Measurements from ENCODE around the gene VGLL3.
"Not testable (repeated sequence)": the region's sequence is repeated elsewhere in the genome, so short reads cannot be mapped to it uniquely, and the experiment has no call there.

Gene VGLL3, protein sequence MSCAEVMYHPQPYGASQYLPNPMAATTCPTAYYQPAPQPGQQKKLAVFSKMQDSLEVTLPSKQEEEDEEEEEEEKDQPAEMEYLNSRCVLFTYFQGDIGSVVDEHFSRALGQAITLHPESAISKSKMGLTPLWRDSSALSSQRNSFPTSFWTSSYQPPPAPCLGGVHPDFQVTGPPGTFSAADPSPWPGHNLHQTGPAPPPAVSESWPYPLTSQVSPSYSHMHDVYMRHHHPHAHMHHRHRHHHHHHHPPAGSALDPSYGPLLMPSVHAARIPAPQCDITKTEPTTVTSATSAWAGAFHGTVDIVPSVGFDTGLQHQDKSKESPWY

DNA sequence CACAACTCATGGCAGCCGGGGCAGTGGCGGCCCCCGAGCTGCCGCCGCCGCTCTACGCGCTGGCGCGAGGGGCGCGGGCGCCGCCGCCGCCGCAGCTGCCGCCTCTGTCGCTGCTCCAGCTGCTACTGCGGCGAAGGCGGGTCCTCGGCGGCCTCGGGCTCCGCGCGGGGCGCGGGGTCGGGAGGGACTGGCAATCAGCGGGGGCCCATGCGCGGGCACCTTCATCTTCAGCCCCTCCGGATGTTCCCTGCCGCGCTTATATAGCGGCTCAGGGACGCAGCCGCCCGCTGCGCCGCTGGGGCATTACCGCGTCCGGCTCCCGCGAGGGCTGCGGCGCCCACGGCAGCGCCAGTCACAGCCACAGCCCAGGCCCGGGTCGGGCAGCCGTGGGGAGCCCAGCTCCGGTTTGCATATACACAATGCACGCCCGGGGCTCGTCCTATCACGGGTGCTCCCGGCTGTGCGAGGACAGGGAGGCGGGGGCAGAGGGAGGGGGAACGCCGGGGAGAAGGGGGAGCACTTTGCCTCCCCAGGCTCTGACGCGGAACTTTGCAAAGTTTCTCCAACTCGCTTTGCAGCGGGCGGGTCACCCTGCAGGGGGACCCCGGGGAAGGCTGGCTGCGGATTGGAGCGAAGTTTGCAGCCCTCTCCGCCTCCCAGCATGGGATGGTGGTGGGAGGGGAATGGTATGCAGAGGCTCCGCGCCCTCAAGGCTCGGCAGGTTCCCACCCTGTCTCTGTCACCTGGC is at the start of gene VGLL3:
VGLL3 (minus strand) TSS at position 416 of the 748 bp plus-strand sequence; CDS start at position 10, 406 bp downstream.
- no peak for TF ChIP-seq ZFX (IDR thresholded peaks at IDR 0.05)
- no peak within 1 kb of the TSS for H3K27ac ChIP-seq

DNA sequence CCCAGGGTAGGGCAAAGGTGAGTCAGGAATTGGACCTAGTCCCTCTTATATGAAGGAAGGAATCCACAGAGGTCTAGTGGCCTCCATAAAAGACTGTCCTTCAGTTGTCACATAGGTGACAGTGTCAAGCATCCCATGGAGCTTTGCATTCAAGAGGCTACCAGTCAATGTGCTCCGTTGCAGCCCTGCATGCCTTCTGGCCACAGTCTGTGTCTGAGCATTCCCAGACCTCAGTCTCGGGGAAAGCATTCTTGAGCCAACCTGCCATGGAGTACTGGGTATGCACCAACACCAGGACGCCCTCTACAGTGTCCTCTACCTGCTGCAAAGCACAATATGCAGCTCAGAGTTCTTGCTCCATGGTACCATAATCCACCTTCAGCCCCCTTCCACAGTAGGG is 46.7 kb upstream of the VGLL3 start:
- TF ChIP-seq, protein P1, sequence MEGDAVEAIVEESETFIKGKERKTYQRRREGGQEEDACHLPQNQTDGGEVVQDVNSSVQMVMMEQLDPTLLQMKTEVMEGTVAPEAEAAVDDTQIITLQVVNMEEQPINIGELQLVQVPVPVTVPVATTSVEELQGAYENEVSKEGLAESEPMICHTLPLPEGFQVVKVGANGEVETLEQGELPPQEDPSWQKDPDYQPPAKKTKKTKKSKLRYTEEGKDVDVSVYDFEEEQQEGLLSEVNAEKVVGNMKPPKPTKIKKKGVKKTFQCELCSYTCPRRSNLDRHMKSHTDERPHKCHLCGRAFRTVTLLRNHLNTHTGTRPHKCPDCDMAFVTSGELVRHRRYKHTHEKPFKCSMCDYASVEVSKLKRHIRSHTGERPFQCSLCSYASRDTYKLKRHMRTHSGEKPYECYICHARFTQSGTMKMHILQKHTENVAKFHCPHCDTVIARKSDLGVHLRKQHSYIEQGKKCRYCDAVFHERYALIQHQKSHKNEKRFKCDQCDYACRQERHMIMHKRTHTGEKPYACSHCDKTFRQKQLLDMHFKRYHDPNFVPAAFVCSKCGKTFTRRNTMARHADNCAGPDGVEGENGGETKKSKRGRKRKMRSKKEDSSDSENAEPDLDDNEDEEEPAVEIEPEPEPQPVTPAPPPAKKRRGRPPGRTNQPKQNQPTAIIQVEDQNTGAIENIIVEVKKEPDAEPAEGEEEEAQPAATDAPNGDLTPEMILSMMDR (conservative IDR thresholded peaks at IDR 0.05), result no peak
- no peak for TF ChIP-seq ZFX (IDR thresholded peaks at IDR 0.05)
- H3K27ac ChIP-seq, result no peak overlapping the region

DNA sequence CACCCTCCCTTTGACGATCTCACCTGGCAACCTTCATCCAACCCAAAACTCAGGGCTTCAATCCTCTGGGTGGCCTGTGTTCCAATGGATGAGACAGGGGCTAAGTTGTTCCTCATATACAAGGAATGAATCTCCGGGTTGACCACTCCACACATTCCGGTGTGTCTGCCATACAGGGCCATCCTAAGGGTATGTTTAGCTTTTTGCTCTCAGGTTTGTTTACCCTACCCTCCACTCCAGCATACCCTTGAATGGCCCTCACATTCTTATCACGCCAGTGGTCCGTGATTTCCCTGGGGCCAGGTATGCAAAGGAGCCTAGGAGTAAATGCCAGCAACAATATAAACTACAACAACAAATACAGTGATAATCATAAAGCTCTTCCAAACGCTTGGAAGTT is 45.7 kb upstream of the VGLL3 start:
- no peak overlapping the region for H3K27ac ChIP-seq
- no peak for TF ChIP-seq ZFX (IDR thresholded peaks at IDR 0.05)
- TF ChIP-seq, protein P1 (conservative IDR thresholded peaks at IDR 0.05), result no peak

DNA sequence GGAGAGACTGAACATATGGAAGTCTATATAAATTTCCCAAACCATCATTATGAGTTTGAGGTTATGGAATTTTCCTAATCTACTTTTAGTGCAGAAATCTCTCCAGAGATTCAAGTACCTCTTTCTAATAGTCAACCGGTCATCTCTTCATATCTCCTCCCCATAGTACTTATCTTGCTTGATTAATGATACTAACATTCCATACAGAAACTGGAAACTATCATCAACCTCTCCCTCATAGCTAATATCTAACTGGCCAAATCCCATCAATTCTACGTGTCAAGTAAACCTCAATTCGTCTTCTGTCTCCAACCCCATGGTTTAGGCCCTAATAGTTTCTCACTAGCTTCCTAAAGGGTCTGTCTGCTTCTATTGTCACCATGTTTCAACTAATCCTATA is 44.4 kb upstream of the VGLL3 start:
- TF ChIP-seq ZFX (IDR thresholded peaks at IDR 0.05), result no peak
- TF ChIP-seq, protein P1 (conservative IDR thresholded peaks at IDR 0.05), result no peak
- H3K27ac ChIP-seq, result no peak overlapping the region

DNA sequence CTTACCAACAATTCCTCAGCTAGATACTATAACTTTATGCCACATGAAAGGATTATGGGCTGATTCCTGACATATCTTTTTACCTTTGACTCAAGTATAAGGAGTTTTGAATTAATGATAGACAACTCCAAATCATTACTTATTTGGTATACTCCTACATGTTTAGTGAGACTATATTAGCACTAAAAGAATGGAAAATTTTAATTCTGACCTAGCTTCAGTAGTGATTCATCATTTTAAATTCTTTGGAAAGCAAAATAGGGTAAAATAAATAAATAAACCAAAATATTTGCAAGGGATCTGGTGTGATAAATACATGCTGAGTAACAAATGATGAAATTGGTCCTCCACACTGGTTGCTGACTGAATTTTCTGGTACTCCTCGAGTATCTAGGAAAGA is 42.3 kb upstream of the VGLL3 start:
- TF ChIP-seq ZFX (IDR thresholded peaks at IDR 0.05), result no peak
- TF ChIP-seq, protein P1 (conservative IDR thresholded peaks at IDR 0.05), result no peak
- no peak overlapping the region for H3K27ac ChIP-seq

DNA sequence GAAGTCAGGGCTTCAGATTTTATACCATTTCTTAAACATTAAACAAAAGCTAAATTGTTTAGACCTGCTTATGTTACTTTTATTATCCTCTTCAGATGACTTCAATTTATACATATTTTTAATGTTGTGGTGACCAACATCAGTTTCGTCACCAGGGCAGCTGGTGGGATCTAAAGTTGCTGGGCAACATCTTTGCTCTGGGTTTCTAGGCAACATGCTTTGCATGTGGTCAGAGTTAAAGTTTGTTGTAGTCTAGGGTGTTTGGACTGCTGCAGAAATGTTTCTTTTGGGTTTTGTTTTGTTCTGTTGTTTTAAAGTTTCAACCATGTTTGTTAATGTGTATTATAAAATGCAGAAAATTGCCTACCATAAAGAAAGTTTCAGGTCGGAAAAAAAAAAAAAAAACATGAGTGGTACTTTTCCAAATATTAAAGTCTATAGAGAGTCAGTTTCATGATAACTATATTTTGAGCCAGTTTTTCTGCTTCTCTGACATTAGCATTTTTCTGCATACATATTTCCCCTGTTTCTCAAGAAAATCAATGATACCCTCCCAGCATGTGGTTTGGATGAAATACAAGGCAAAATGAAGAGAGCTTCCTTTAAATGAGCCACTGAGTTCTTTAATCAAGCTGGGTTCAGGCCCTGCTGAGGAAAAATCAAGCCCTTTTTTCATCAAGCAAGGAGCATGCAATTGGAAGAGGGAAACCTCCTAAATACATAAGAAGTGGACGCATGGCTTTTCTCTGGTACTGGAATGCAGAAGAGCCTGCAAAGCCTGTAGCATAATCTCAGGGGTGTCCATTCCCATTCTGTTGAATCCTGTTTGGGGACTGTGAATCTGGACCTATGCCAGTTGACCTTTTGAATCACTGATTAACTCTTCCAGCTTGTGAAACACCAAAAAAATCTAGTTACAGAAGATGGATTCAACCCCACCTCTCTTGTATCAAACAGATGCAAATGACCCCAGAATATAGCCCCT is 35.0 kb upstream of the VGLL3 start:
- no peak for TF ChIP-seq ZFX (IDR thresholded peaks at IDR 0.05)
- TF ChIP-seq, protein P1 (conservative IDR thresholded peaks at IDR 0.05), result no peak
- H3K27ac ChIP-seq, result no peak overlapping the region

DNA sequence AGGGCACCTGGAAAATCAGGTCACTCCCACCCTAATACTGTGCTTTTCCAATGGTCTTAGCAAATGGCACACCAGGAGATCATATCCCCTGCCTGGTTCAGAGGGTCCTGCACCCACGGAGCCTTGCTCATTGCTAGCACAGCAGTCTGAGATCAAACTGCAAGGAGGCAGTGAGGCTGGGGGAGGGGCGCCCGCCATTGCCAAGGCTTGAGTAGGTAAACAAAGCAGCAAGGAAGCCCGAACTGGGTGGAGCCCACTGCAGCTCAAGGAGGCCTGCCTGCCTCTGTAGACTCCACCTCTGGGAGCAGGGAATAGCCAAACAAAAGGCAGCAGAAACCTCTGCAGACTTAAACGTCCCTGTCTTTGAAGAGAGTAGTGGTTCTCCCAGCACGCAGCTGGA is 26.4 kb upstream of the VGLL3 start:
- H3K27ac ChIP-seq, result not testable (repeated sequence)

DNA sequence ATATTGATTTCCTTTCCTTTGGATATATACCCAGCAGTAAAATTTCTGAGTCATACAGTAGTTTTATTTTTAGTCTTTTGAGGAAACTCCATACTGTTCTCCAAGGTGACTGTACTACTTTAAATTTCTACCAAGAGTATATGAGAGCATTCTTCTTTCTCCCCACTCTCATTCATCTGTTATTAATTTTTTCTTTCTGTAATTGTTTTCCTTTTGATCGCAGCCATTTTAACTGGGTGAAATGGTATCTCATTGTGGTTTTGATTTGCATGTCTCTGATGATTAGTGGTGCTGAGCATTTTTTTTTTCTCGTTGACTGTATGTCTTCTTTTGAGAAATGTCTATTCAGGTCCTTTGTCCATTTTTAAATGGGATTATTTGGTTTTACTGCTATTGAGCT is 18.3 kb upstream of the VGLL3 start:
- no peak overlapping the region for H3K27ac ChIP-seq
- TF ChIP-seq, protein P1 (conservative IDR thresholded peaks at IDR 0.05), result no peak
- TF ChIP-seq ZFX (IDR thresholded peaks at IDR 0.05), result no peak
